NOMO-1 treated with DMSO at 0.1 percent for 48 hours (cell line): ENCODE measurements around the gene RGS1.

Experiments used
- DNase-seq: peaks from one replicate; lab custom pipeline; 2025; ENCODE audit not compliant: unreplicated experiment; lab: John Stamatoyannopoulos, UW

RGS1 gene, protein sequence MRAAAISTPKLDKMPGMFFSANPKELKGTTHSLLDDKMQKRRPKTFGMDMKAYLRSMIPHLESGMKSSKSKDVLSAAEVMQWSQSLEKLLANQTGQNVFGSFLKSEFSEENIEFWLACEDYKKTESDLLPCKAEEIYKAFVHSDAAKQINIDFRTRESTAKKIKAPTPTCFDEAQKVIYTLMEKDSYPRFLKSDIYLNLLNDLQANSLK

DNA sequence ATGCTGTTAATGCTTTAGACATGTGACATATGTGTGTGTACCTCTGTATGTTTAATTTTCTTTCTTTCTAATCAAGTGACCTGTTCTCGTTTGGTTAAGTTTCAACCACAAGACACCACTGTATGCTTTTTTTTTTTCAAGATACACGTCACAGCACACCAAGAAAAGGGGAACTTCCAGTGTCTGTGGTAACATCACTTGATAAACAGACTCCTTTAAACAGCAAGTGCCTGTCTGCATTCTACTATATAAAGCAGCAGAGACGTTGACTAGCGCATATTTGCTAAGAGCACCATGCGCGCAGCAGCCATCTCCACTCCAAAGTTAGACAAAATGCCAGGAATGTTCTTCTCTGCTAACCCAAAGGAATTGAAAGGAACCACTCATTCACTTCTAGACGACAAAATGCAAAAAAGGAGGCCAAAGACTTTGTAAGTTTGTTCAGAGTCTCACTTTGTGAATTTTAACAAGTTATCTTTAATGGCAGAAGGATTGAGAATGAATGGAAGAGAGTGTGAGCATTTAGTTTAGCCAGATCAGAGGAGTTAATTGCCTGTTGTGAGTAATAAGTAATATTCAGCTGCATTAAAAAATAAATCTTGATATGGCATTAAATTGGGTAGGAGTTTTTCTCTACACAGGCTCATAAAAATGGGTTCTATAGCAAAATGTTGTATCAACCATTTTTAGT lies at the start of gene RGS1:
TSS of gene RGS1 (plus strand) at position 275 of the 691 bp plus-strand sequence. CDS start at position 295, 20 bp downstream.
- DNase-seq, result peak; percentile 91

DNA sequence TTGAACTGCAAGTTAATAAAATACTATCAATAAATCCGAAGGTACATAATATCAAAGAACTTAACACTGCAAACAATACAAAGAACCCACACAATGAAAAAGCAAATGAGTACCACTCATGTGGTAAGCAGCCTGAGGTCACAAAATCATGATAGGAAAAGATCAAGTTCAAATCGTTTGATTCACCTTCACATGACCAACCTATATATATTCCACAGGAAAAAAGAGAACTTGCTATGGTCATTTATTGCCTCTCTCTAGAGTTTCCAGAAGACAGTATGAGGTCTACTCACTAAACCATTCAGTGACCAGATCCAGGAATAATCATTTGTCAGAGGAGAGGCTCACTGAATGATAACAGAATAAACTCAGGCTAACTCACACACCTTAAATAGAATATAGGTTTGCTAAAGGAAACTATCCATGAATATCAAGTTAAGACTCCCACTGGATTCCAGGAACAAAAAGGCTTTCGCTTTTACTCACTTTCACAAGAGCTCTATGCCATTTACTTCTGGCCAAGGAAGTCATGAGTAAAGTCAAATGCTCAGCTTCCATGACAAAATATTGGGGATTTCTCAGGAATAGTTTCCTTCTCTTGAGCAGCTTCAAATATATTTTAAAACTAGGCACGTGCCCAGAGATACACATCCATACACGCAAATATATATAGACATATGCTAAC lies 48.3 kb upstream of the RGS1 start:
- no peak for DNase-seq

DNA sequence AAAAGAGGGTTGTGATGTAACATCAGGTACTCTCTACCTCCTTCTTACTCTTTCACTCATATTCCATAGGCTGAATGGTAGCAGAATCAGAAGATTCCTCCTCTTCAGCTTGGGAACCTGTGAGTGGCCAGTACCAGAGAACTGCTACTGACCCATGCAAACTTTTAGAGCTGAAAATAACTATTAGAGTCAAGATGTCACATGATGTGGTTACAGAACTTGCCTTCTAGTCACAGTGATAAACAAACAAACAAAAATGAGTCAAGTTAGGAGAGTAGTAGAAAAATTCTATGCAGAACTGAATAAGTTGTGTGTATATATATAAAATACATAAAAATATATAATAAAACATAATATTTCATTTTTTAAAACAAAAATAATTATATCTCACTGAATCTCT lies 47.6 kb upstream of the RGS1 start:
- no peak for DNase-seq

DNA sequence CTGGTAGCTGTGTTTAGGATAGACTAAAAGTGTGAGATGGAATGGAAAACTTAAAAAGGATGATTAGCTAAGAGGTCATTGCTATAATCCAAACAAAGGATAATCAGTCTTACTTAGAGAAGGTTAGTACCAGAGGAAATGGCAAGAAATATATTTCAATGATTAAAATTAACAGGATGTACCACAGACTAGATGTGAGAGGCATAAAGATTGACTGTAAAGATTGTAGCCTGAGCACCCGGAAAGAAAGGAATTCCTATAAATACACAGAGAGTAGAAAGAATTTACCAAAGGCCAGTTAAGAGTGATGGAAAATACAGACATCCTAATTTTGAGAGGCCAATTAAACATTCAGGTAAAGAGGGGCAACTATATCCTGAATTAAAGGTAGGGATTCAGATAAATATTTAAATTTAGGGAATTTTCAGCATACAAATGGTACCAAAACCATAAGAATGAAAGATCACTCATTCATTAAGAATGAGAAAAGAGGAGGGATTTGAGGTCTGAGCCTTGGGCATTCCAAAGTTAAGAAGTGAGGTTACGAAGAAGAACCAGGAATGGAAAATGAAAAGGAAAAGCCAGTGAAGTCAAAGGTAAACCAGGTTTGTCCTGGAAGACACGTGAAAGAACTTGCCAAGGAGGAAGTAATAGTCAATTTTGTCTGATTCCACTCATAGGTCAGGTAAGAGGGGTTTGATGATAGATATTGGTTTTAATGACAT lies 46.4 kb upstream of the RGS1 start:
- DNase-seq, result no peak

DNA sequence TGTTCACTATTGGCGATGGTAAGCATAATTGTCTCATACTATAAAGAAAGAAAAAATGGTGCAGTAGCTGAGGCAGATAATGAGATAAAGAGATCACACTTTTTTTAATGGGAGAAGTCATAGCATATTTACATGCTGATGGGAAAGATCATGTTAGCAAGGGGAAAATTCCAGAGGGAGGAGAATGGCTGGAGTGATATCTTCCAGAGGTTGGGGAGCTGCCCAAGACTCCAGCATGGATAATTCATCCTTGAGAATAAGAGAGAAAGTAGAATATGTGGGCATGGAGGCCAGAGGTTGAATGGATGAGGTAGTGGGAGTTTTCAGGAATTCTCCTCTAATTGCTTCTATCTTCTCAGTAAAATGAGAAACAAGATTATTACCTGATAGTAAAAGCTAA lies 45.8 kb upstream of the RGS1 start:
- no peak for DNase-seq

DNA sequence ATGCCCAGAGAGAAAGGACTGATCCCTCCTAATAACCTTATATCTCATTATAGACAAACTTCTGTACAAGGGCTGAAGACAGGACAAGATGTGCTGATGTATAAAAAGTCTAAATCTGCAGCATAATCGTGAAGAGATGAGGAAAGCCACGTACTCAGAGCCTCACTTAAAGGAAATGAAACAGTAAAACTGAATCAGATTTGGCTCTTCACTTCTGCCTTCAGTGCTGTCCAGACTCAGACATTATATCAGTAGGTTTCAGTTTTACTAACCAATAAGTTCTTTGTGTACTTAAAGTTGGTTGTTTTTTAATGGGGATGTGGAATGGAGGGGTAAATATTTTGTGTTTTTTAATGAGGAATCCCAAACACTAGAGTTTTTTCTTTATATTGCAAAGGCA lies 45.3 kb upstream of the RGS1 start:
- DNase-seq, result peak; percentile 30

DNA sequence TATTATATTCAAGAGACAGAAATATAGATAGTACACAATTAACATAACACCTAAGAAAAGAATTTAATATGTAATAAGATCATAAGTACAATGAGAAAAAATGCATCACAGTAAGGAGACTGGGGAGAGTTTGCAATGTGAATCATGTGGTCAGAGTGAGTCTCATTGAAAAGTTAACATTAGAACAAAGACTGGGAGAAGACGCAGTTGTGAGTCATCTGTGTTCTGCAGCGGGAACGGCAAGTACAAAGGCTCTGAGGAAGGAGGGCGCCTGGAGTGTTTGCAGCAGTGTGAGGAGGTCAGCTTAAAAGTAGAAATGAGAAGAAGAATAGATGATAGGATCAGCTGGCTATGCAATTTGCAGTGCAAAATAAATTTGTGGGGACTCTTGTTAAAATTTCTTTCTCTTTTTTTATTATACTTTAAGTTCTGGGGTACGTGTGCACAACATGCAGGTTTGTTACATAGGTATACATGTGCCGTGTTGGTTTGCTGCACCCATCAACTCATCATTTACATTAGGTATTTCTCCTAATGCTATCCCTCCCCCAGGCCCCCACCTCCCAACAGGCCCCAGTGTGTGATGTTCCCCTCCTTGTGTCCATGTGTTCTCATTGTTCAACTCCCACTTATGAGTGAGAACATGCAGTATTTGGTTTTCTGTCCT lies 44.4 kb upstream of the RGS1 start:
- DNase-seq, result peak; percentile 45

DNA sequence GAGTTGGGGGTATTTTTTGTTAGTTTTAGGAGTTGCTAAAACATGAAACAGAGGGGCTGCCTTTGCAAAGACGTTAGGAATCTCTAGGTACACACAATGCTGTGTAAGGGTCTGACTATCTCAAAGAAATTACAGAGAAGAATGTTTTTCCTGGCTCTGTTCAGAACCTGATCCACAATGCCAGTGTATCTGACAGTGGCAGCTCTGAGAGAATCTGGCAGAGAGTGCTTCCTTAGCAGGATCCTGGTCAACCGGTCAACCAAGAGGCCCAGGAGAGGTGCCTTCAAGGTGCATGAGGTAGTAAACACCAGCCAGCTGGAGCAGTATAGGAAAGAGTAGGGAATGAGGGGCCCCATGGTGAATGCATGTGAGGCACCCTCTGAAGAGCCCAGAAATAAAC lies 40.9 kb upstream of the RGS1 start:
- DNase-seq, result no peak

DNA sequence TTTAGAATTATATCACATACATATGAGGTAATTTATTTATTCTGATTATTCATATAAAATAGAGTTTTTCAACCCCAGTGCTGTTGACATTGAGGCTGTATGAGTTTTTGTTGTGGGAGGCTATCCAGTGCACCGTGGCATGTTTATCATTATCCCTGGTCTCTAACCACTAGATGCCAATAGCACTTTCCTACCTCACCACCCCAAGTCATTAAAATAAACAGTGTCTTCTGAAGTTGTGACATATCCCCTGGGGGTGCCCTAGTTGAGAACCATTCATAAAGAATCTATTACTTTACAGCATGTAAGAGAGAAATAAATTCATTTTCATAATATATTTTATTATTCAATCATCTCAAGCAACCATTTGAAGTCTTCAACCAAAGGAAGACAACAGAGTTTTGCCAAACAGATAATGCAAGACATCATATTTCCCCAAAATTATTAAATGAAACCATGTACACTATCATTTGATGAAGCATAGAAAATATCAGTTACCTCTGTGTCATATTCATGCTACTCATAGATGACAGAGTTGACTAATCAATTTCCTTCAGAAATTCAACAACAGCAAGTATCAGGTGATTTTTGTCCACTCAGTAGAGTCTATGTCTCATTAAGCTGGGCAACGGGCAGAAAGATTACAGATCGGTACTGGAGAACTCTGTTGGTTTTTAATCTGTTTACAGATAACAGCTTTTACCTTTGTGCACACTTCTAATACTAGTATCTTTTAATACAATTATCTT lies 39.5 kb upstream of the RGS1 start:
- no peak for DNase-seq

DNA sequence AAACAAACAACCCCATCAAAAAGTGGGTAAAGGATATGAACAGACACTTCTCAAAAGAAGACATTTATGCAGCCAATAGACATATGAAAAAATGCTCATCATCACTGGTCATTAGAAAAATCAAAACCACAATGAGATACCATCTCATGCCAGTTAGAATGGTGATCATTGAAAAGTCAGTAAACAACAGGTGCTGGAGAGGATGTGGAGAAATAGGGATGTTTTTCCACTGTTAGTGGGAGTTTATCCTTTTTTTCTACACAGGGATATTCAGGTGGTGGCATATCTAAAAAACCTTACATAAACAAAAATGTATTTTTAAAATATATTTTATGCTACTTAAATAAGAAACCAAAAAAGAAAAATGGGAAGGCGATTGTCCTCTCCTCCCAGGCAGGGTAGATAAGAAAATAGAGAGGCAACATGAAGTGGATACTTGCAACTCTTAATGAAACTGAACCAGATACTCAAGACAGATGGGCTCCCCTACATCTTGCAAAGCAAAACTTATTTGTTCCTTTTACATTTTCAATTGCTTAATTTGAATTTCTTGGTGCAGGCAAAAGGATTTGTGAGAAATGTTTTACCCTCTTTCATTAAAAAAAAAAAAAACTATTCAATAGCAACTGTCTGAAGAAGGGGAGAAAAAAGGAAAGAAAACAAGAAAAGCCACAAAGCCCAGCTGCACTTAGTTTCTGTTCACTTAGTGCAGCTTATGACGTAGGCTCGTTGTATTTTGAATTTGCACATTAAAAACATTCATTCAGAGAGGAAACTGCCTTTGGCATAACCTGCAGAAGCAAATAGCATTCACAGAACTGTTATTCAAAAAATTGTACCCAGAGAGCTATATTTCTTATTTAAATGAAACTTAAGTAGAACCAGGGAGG lies 36.9 kb upstream of the RGS1 start:
- no peak for DNase-seq

DNA sequence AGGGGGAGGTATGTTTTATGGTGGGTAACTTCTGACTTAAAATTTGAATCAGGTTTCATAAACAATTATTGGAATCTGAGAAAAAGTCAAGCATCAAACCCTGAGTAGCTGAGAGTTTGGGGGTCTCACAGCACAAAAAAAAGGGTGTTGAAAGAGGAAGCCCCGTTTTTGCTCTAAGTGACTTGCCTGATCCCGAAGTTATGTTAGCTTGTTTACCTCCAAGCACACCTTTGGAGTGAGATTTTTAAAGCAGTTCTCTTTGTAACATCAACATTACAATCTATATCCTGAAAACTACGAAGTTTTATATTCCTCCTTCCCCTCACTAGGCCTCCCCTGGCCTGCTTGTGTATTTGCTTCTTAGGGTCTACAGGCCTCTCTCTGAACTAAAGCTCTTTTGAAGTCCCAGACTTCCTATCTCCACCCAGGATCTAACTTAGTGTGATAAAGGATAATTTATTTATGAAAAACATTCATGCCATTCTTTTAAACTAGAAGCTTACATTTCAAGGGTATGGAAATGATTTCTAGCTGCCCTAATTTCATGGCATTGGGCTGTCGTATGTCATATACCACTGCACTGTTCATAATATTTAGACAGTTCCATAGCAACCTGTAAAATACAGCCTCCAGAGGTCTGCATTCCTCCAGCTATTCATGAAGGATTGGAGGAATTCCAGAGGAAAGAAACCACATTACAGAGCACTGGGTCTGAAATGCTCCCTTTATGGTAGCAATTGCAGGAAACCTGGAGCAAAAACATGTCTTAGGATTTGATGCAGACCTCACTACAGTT lies 36.1 kb upstream of the RGS1 start:
- DNase-seq, result no peak

DNA sequence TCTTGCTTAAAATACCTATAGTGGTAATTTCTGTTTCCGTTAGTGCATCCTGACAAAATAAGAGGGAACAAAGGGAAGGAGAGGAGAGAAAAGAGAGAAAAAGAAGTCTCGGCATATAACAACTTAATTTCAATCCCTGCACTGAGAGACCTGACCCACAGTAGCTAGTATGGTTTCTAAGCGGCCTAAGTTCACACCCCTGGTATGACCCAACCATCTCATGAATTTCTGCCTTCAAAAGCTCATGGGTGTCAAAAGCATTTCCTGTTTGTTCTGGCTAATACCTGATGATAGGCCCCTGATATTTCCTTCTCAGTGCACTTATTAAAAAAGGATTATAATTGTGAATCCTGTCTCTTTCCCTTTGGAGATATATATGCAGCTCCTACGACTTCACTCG lies 32.1 kb upstream of the RGS1 start:
- DNase-seq, result no peak

DNA sequence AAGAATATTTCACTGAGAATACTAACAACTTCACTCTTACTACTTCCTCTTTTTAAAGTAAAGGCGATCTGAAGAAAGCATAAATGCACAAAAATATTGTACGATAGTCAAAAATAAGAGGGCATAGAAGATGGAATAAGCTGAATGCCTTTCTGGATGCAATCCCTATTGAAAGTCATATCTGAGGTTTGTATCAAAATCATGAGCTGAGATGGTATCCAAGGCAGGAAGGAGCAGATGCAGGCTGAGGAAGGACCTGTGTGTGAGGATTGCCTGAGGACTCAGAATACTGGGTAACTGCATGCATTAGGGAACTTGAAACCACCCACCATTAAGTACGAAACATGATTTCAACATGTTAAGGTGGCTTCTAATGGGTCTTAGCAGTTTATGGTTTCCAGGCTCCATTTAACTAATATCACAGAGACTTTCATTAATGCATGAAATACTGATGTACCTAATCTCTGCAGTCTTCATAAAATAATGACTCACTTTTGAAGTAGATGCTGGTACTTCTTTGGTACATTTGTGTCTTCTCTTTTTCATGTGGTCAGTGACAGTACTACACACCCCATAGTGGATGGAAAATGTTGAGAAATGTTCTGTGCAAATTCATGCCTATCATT lies 29.6 kb upstream of the RGS1 start:
- DNase-seq, result peak; percentile 81

DNA sequence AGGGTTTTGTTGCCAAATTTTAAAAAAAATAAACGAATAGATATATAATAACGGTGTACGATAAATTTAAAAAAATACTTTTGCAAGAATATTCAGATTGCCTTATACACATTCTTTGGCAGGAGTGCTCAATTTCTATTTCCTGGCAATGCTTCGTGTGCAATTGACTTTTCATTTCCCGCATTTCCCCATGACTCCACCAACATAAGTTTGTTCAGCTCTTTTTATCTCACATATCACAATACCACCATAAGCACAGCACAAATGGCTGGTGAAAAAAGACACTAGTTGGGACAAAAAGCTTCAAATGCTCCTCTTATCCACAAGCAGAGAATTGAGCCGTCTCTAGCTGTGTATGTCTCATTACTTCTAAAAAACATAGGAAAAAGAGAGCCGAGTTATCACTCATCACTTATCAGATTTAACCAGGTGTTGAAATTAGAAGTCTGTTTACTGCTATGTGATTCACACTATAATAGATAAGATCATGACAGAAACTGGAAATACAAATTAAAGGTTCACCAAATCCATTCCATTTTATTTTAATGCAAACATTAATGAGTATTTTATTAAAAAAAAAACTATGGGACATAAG lies 28.9 kb upstream of the RGS1 start:
- no peak for DNase-seq

DNA sequence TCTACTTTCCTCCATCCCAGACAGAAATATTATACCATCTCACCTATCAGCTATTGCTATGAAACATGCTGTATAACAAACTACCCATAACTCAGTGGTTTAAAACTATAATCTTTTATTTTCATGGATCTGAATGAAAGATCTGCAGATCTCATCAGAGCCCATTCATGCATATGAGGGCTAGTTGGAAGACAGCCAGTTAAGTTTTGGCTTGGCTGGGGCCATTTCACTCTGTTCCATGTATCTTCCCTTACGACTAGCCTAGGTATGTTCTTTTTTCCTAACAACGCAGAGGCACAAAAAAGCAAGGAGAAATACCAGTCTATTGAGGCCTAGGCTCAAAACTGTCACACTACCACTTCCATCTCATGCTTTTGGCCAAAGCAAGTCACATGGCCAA lies 28.1 kb upstream of the RGS1 start:
- no peak for DNase-seq

DNA sequence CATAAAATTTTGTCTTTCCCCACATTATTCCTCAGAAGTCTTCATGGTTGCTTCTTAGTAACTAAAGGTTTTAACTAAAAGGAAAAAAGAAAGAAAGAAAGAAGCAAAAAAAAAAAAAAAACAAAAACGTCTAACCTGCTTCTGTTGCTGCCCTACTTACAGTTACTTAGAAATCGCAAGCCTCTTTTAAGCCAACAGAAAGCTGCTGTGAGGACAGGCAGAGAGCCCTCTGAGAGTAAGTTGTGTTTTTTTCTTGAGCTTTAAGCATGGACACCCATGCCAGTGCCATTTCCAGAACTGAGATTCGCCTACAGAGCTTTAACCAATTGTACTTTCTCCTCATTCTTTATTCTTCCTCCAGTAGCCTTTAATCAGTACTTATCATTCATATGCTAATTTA lies 25.6 kb upstream of the RGS1 start:
- DNase-seq, result no peak

DNA sequence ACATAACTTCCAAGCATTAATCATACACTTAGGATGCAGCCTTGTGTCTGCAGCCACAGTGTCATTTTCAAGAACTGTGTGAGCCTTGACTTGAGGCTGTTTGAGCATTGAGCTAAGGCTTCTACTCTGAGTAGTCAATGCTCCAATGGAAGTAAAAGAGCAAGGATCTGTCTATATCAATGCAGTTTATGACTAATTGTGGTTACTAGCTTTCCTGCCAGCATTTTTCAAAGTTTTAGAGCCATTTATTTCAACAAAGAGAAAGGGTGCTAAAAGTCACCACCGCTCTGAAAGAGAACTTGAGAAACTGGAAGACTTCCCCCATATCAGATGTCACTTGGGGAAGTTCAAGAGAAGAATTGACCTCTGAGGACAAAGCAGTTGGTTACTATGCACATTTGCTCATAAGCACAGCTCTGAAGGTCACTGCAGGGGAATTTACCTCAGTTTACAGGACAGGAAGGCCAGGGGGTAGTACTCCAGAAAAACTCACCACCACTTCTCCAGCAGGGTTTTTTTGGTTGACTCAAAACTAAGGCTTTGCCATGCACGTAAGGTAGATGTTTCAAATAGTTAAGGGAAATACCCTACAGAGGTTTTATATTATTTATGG lies 24.5 kb upstream of the RGS1 start:
- peak; percentile 84 for DNase-seq
